GM12801 (cell line): ENCODE results near the gene SPOCK1.

ENCODE experiments used
- CTCF ChIP-seq: IDR thresholded peaks from one replicate; pipeline ENCODE4 v1.5.1; 2011; ENCODE audit warnings: control low read depth; ENCODE audit not compliant: insufficient read length; ENCODE audit errors: extremely low read depth

SPOCK1 gene

DNA sequence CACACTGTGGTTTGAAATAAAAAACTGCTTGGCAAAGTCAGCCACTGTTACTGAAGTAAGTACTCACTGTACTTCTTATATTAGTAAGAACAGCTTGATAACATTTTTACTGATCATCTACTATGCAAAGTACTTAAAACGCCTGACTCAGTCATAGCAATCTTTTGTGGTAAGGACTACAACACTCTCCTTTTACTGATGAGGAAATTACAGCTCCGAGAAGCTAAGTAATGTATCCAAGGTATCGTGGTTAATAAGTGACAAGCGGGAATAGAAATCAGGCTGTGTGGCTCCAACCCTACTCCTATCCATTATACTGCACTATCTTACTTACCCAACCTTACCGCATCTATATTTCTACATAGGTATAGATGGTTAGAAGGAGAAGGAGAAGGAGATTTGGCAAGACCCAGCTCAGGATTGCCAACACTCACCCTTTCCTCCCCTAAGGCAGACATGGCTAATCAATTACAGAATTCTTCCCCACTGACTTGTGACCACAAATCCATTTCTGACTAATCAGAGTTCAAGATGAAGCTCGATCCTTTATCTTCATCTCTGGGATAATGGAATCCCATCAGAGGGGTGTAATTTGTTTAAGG lies 281.4 kb downstream of the SPOCK1 start:
- TF ChIP-seq CTCF = no peak

GRCh38 chr5:137216976-137217598 lies 282.0 kb downstream of the SPOCK1 start:
- TF ChIP-seq CTCF = no peak

GRCh38 chr5:137215780-137216179 lies 283.3 kb downstream of the SPOCK1 start:
- no peak for TF ChIP-seq CTCF

DNA sequence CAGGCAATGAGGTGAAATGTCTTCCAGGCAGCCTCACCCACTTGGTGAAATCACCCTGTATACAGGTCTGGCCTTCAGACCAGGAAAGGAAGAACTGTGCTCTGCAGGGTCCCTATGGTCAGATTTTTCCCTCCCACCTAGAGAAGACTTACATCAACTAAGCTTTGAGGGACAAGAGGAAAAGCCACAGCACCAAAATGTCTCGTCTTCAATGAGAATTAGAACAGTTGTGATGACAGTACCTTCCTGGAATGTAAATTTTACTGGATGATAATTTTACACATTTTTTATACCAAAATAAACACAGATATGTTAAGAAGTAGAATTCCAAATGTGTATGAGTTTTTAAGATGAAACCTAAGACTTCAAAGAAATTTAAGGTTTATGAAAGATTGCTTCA lies 283.9 kb downstream of the SPOCK1 start:
- no peak for TF ChIP-seq CTCF

DNA sequence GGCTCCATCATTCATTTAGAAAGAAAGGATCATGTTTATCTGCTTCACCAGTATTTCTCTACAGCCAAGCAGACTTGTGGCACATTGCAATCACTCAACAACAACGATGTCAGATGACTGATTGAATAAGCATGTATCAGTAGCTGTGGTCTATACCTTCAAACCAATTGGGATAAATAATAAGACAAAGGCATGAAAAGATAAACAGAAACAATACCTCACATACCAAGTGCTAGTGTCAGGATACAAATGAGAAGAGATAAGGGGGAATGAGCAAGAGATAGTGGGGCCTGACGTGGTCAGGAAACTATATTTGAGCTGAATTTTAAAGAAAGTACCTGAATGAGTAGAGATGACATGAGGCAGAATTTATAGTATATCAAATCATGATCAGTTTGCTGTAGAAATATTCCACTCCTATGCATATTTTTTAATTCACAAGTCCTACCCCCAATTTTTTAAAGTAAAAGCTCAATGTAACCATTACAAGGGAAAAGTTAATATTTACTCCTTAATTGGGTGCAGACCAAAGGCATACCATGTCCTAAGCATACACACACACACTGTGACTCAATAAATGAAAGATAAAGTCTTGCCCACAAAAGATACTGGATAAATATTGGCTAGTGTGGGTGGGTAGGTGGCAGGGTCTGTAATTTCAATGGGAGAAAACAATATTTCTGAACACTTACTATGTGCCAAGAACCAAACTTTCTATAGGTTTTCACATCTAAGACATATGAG lies 284.5 kb downstream of the SPOCK1 start:
- no peak for TF ChIP-seq CTCF

- TF ChIP-seq CTCF = no peak
These were observed 286.7 kb downstream of the SPOCK1 start for GRCh38 chr5:137212471-137212870.

GRCh38 chr5:137209232-137209809 lies 289.8 kb downstream of the SPOCK1 start:
- TF ChIP-seq CTCF = no peak
